NCI-H82 treated with DMSO at 0.1 percent for 48 hours (cell line): ENCODE measurements around the gene TLE6.
"Not testable (repeated sequence)": the region's sequence is repeated elsewhere in the genome, so short reads cannot be mapped to it uniquely, and the experiment has no call there.

Experiments used
- DNase-seq: peaks from one replicate; lab custom pipeline; 2025; ENCODE audit not compliant: unreplicated experiment; lab: John Stamatoyannopoulos, UW

TLE6 gene

DNA sequence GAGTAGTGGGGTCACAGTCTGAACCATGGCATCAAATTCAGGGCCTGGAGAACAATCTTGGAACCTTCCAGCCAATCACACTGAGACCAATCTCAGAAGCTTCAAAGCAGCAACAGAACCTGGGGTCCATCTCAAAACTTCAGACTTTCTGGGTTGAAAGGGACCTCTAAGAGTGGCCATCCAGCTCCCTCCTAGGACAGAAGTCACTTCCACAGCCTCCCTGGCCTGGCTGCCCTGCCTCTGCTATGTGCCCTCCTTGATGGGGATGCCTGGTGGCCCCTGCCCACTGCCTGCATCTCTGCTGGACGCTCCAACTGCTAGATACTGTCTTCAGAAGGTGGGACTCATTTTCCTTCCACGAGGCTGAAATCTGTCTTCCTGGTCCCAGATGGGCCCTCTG, 49.9 kb downstream of the TLE6 start:
- DNase-seq, result no peak

DNA sequence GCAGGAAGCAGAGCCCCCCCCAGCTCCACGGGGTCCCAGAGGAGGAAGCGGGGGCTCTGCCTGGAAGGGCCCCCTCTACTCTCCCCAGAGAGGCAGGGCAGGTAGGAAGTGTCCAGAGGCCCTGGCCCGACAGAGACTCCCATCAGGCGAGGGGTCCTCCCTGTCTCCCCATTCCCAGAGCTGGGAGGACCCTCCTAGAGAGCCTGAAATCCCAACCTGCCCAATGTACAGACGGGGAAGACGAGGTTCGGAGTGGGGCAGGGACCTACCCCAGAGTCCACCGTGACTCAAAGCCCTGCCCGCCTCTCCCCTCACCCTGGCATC, 50.6 kb downstream of the TLE6 start:
- DNase-seq, result no peak

DNA sequence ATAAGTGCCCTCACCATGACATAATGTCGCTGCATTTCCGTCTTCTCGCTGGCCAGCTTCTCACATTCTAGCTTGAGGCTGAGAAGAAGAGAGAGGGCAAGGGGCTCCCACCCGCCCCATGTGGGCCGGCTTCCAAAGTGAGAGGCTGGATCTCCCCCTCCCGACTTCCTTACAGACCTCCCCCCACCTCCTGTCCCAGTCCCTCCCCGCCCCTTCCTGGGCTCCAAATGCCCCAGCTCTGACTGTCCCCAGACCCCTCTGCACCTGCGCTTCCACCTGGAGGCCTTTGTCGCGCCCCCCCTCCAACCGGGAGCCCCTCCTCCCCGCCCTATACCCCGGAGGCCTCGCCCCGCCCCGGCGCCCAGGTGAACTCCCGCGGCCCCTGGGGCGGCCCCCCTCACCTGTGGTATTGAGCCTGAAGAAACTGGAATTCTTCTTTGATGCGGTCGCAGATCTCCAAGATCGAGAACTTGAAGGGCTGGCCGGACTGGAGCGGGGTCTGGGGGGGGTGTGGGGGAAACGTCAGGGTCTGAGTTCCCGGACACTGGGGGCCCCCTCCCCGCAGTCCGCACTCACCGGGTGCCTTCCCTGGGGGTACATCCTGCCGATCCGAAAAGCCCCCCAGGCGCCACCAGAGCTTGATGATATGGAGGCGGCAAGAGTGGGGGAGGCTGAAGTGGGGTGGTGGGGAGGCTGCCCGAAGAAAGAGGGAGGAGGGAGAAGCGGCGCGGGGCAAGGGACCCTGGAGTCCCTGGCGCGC, 51.1 kb downstream of the TLE6 start:
- no peak for DNase-seq

DNA sequence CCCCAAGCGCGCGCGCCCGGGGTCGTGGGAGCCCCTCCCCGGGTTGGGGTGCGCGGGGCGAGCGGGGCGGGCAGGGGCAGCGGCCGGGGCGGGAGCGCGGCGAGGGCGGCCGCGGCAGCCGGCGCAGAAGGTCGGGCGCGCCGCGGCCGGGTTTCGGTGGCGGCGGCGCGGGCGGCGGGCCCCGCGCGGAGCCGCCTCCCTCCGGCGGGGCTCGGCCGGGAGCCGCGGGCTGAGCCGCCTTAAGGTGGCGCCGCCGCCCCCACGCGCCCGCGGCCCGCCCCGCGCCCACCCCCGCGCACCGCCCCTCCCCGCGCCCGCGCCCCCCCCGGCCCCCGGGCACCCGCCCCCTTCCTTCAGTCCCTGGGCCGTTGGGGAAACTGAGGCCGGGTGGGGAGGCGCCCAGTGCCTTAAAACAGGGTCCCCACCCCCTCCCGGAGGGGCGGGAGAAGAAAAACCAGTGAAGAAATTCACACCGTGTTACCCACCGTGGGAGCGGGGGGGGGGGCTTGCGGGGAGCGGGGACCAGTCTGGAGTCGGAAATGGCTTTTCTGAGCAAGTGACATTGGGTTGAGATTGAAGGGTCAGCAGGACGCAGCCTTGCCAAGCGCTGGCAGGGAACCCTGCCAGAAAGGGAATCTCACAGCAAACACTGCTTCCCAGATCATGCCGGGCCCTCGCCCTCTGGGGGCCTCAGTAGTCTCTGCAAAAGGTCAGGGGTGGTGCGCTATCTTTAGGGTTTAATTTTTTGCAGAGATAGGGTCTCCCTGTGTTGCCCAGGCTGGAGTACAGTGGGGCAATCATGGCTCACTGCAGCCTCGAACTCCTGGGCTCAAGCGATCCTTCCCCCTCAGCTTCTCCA, 51.9 kb downstream of the TLE6 start, which contains the start of gene TLE2:
TSS of gene TLE2 (minus strand) at position 216 of the 859 bp plus-strand sequence. CDS start 376 bp downstream, outside the sequence.
- no peak for DNase-seq

DNA sequence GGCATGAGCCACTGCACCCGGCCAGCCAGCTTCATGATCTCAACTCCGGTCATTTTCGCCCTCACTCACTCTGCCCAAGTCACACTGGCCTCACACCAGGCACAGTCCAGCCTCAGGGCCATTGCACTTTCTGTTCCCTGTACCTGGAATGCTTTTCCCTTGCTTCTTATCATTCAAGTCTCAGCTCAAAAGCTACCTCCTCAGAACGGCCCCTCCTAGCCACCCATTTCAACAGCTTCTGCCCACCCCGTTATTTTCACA, 54.2 kb downstream of the TLE6 start:
- no peak for DNase-seq

DNA sequence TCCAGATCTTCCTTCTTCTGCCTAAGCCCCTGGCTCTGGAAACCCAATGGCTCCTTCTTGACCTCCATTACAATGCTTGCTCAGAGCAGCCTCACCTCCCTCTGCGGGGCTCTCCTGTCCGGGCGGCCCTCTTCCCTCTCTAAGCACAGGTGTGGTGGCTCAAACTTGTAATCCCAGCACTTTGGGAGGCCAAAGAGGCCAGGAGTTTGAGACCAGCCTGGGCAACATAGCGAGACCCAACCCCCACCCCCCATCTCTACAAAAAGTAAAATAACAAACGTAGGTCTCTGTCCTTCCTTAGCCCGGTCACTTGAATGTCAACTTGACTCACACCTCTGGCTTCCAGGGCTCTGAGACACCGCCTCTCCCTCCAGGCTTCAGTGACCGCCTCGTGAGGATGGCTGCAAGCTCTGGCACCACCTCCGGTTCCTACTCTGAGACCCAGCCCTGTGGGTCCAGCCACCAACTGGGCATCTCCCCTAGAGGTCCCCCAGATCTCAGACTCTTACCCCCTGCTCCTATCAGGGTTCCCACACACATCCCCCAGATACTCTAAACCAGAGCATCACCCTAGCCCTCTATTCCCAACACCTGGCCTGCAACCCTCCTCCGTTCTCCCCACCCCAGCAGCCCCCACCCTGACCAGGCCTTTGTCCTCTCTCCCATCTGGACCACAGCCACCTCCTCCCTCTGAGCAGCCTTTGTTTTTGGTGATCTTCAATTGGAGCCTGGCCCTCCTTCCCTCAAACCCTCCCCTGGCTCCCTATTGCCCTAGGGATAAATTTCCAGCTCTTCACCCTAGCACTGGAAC, 56.4 kb downstream of the TLE6 start:
- DNase-seq, result no peak

DNA sequence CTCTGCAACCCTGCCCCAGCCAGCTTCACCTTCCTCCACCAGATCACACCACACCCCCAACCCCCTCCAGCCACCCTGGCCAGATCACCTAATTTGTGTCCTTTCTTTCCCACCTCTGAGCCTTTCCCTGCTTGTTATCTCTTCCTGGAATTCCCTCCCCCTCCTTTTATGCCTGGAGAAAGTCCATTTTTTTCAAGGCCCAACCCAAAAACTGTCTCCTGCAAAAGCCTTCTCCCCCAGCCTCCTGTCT, 57.0 kb downstream of the TLE6 start:
- DNase-seq, result no peak

DNA sequence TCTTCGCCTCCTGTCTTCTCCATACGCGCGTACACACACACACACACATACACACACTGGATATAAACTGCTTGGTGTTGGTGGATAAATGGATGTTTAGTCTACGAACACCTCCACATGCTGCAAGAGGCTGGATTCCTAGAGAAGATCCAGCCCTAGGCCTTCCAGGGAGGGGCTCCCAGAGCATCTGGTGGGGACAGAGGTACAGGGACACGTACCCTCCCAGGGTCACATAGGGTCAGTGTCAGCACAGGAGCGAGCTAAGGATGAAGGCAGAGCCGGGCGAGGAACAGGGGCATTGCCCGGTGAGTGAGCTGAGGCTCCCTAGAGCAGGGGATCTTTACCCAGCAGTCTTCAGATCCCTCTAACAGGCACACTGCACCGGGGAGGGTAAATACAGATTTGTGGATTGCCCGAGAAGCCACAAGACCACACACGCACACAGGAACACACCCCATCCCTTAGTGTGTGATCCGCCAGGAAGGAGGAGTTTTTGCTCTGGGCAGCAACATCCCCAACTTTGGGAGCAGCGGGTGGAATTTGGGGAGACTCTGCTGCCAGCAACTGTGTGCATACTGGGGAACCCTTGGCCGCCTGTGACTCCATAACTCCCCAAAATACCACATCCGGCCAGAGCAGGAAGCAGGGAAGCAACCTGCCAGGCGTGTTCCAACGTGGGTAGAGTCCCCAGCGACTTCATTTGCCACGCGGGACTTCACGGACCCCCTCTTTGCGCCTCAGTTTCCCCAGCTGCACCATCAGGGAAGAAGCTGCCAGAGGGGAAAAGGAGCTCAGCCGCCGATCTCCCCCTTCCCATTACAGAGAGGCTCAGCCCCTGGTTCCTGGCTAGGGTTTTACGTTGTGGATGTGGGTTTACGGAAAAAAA, 57.5 kb downstream of the TLE6 start:
- no peak for DNase-seq

DNA sequence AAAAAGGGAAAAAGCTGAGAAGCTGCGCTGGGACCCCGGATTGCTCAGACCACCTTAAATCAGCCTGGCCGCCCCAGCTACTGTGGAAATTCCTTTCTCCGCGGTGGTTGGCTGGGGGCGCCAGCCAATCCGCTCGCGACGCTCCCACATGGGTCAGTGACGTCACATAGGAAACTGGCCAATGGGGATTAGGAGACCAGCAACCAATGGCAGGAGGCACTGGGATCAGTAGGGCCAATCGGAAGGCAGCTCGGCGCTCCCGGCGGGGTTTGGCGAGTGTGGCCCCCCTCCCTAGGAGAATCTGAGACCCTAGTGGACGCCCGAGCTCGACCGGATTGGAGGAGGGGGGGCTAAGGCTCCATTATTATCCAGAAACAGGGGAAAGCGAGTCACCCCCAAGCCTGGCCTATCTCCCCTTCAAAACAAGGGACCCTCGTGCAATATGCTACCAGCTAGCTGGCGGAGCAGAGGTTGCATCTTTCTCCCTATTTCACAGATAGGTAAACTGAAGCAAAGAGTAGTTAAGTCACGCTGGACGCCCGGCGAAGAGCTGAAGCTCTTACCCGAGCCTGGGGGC, 58.3 kb downstream of the TLE6 start:
- peak; percentile 97 for DNase-seq

DNA sequence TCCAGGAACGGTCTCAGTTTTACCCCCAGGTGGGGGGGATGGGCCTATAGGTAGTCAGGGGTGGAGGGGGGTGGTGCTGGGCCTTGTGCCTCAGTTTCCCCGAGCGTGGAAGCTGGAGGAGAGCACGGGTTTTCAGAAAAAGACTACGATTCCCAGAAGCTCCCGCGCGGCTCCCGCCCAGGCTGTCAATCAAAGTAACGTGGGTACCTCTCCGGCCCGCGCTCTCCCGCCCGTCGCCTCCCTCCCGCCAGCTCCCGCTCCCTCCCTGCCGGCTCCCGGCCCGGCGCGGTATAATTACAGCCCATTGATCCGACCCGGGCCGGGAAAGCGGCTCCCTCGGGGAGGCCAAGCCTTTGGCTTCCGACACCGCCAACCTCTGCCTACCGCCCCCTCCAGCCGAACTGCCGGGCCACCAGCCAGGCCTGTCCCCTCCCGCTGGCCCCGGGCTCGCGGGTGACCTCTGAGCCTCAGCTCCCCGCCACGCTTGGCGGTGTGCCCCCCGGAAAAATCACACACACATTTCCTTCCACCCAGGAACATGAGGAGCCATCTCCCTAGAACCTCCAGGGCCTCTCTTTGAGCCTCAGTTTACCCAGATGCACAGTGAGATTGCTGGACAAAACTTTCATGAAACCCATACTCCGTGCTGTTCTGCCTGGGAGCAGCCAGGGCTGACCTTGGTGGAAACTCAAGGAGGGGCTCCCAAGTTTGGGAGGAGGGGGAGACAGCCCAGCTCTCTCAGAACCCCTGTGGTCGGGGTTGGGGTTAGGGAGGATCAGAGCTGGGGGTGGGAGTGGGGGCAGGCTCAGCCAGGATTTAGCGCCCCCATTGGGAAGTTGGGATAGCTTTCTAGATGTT, 59.0 kb downstream of the TLE6 start:
- DNase-seq, result peak; percentile 81

DNA sequence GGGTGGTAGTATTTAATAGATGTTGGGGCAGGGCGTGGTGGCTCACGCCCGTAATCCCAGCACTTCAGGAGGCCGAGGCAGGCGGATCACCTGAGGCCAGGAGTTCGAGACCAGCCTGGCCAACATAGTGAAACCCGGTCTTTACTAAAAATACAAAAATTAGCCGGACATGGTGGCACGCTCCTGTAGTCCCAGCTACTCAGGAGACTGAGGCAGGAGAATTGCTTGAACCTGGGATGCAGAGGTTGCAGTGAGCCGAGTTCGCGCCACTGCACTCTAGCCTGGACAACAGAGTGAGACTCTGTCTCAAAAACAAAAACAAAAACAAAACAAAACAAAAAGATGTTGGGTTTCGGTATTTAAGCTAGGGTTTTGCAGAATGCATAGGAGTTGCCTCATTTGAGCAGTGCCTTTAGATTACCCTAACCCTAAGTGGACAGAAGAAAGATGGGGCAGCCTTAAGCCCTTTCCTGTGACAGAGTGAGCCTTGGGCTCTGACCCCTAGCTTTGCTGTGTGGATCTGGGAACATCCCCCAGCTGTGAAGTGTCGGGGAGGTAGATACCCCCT, 59.7 kb downstream of the TLE6 start:
- DNase-seq, result not testable (repeated sequence)

DNA sequence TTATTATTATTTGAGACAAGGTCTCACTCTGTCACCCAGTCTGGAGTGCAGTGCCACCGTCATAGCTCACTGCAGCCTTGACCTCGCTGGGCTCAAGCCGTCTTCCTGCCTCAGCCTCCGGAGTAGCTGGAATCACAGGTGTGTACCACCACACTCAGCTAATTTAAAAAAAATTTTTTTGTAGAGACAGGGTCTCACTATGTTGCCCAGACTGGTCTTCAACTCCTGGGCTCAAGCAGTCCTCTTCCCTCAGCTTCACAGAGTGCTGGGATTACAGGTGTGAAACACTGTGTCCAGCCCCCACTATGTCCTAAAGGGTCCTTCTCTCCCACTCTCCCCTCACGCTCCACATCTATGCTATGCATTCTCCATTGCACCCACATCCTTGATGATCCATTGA, 60.9 kb downstream of the TLE6 start:
- DNase-seq, result no peak

DNA sequence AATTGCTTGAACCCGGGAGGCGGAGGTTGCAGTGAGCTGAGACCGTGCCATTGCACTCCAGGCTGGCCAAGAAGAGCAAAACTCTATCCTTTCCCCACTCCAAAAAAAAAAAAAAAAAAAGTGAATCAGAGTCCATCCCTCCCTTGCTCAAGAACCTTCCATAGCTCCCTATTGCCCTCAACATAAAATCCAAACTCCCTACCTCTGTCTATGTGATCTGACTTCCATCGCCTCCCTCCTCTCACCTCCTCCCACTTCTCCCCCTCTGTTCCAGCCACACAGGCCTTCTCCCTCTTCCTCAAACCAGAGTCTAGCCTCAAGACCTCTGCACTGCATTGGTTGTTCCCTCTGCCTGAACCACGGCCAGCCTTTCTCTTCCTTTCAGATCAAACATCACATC, 61.8 kb downstream of the TLE6 start:
- DNase-seq, result no peak

DNA sequence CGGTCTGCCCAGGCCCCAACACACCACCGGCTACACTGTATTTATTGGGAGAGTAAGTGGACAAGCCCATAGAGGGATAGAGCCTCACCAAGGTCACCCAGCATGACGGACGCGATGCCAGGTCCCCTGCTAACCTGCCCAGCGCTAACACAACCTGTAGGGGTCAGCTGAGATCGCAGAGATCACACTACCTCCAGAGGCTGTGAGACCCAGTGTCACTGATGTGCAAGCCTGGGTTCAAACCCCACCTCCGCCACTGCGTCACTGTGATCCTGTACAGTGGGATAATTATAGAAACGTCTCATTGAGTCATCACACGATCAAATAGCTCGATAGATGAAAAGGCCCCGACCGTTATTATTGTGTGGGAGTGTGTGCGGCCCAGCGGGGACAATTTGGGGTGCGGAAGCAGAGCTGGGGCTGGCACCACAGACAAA, 62.3 kb downstream of the TLE6 start:
- DNase-seq, result no peak

DNA sequence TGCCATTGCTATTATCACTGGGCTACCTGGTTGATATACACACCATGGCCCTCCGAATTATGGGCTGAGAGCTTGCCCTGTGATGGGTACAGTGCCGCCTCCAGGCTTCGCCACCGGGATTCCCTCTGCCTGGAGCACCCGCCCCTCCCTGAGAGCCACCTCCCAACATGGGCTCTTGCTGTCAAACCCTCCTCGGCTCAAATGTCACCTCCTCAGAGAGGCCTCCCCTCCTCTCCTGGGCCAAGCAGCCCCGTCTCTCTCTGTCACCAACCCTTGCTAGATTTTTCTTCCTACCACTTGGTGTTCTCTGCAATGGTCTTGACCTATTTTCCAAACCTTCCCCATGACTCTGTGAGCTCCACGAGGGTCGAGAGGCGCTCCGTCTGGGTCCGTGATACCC, 64.0 kb downstream of the TLE6 start:
- no peak for DNase-seq

DNA sequence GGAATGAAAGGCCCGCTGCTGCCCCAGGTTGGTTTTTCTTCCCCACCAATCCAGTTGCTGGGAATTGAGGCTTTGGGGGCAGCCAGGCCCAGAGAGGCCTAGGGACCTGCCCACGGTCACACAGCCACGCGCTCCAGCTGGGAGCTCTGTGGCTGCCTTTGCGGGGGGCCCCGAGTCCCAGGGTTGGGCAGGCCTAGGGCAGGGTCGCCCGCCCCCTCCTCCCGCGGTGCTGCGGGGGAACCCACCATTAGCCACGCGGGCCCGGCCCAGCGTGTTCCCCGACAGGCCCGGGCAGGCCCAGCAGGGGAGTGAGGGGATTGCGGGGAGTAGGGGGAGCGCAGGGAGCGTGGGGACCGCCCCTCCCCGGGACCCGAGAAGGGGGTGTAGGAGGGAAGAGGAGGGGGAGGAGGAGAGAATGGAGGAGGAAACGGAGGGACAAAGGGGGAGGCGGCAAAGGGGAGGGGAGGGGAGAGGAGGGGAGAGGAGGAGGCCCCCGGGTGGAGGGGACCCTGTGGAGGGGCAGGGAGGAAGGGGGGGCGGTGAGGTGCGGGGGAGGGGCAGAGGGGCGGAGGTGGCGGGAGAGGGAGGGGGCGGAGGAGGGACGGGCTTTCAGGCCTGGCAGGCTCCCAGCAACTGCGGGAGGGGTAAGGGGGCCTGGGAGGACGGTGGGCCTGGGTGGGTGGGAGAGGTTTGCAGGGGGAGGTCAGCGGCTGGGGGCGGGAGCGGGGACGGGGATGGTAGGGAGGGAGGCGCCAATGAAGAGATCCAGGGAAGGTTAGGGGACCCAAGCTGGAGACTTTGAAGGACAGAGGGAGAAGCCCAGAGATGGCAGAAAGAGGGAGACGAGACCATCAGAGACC, 64.6 kb downstream of the TLE6 start:
- no peak for DNase-seq

DNA sequence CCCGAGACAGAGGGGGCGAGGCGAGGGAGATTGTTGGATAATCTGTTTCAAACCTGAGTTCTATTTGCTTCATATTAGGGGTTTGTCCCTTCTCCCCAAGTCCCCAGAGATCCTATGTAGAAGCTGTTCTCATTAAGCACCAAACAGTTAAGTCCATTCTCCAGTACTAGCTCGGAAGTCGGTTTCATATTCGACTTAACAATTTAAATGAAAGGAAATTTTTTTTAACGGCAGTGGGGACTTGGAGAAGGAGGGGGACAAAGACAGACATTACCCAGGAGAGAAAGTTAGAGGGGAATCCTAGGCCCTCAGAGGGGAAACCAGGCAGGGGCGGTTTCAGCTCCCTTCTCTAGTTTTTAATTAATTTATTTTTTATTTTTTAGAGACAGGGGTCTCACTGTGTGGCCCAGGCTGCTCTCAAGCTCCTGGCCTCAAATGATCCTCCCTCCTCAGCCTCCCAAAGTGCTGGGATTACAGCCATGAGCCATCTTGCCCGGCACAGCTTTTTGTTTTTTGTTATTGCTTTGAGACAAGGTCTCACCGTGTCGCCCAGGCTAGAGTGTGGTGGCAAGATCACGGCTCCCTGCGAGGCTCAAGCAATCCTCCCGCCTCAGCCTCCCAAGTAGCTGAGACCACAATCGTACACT, 65.4 kb downstream of the TLE6 start:
- no peak for DNase-seq
